ENCODE measurements around the gene NLRP1. TPM values are rescaled to one million over a fixed set of nuclear protein-coding genes. Genes with fewer than 3 reads are reported as not detected.
A peak's percentile ranks its signal among the peaks of the same experiment; 100 is the strongest.

Gene NLRP1
- total RNA-seq, 2 donors from 2014 or later, result 11.4 to 16.5 TPM

DNA sequence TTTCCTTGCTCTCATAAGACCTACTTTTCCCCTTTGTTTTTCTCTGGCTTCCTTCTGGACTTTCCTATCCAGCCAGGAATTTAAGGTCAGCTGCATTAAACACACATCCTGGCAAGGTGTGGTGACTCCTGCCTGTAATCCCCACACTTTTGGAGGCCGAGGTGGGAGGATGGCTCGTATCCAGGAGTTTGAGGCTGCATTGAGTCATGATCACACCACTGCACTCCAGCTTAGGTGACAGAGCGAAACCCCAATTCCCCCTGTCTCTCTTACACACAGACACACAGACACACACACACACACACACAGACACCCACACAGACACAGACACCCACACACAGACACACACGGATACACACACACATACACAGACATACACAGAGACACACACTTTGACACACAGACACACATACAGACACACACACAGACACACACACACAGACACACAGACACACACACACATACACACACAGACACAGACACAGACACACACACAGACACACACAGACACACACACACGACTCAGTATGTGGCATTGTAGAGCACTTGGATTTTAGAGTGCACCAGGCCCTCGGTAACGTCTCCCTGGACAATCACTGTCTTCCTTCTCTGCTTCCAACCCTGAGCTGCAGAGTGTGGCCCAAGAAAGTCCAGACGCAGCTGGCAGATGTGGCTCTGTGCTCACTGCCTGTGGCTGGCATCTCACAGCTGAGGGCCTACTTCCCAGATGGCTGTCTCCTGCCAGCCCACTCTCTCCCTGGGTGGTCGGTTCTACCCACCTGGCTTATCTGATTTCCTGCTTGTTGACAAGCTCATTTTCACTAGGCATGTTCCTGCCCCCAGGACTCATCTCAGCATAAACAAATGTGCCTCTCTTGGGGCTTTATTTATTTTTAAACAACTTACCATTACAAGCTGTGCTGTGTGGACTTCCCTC, 39.0 kb downstream of the NLRP1 start:
- H3K4me1 ChIP-seq, result no peaks in the 10 kb centered on the region
- no peak overlapping the region for H3K27ac ChIP-seq
- TF ChIP-seq, protein P1, sequence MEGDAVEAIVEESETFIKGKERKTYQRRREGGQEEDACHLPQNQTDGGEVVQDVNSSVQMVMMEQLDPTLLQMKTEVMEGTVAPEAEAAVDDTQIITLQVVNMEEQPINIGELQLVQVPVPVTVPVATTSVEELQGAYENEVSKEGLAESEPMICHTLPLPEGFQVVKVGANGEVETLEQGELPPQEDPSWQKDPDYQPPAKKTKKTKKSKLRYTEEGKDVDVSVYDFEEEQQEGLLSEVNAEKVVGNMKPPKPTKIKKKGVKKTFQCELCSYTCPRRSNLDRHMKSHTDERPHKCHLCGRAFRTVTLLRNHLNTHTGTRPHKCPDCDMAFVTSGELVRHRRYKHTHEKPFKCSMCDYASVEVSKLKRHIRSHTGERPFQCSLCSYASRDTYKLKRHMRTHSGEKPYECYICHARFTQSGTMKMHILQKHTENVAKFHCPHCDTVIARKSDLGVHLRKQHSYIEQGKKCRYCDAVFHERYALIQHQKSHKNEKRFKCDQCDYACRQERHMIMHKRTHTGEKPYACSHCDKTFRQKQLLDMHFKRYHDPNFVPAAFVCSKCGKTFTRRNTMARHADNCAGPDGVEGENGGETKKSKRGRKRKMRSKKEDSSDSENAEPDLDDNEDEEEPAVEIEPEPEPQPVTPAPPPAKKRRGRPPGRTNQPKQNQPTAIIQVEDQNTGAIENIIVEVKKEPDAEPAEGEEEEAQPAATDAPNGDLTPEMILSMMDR (IDR thresholded peaks at IDR 0.05), result no peak
- H3K27me3 ChIP-seq, result no peaks in the 10 kb centered on the region
- H3K36me3 ChIP-seq, result peaks cover 17% of the 10 kb centered on the region
- H3K9me3 ChIP-seq, result no peaks in the 10 kb centered on the region
- DNase-seq (ENCODE audit: low spot score), result peak; percentile 28
- no peak overlapping the region for H3K4me3 ChIP-seq

DNA sequence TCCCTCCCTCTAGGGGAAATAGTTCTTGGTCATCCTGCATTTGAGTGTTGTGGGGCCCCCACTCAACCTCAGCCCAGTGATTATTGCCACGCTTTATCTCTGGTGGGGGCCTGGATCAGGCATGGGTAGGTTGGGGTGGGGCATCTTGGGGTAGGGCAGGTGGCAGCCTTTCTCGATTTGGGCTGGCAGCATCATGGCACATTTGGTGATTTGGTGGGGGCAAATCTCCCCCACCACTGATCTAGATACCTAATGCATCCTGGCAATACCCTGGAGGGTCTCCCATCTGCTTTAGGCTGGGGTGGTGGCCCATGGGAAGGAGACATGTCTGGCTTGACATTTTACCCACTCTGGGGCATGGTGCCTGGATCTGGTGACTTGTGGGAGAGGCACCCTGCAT, 40.2 kb downstream of the NLRP1 start:
- Histone ChIP-seq H3K27ac (no peak overlapping the region), H3K9me3 (no peaks in the 10 kb centered on the region), H3K36me3 (peaks cover 19% of the 10 kb centered on the region), H3K4me3 (no peak overlapping the region), H3K27me3 (no peaks in the 10 kb centered on the region), H3K4me1 (no peaks in the 10 kb centered on the region)
- no peak for DNase-seq (ENCODE audit: low spot score)
- TF ChIP-seq, protein P1 (IDR thresholded peaks at IDR 0.05), result no peak

DNA sequence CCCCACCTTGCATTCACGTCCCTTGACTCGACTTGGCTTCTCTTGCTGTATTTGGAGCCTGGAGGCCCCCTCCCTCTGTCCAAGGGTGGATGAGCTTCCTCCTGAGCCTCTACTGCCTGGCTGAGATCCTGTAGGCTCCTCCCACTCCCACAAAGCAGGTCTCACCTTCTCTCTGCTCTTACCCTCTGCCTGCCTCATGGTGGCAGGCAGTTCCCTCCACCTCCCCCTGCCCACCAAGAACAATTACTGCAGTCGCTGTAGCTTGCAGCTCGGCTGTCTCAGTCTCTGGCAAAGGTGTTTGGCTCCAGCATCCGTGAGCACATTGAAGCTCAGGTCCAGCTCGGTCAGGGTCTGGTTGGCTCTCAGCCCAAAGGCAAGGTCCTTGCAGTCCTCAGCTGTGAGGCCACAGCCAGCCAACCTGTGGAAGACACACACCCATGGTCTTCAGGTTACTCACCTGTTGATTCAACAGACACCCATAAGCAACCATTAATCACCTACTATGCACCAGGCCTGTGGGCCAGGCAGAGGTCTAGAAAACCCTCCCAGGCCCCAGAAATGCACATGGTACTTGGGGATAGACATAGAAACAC, 42.6 kb downstream of the NLRP1 start:
- Histone ChIP-seq H3K4me1 (no peaks in the 10 kb centered on the region), H3K27ac (no peak overlapping the region), H3K4me3 (no peak overlapping the region), H3K36me3 (peaks cover 14% of the 10 kb centered on the region), H3K27me3 (no peaks in the 10 kb centered on the region), H3K9me3 (no peaks in the 10 kb centered on the region)
- TF ChIP-seq, protein P1 (IDR thresholded peaks at IDR 0.05), result no peak
- DNase-seq (ENCODE audit: low spot score), result no peak

DNA sequence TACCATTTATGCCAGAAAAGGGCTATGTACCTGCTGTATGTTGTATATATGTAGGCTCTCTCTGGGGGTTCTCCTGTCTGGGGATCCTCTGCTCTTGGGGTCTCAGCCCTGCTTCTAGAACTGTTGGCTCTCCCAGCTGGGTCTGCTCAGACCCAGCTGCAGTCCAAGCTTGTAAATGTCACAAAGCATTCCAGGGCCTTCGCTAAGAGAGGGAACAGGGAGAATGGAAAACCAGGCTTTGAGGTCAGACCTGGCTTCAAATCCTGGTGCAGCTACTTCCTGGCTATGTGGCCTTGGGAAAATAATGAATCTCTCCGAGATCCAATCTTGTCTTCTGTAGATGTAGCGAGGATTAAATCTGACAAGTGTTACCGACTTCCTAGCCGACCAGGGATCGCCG, 44.0 kb downstream of the NLRP1 start:
- TF ChIP-seq, protein P1 (IDR thresholded peaks at IDR 0.05), result no peak
- Histone ChIP-seq H3K27ac (no peak overlapping the region), H3K36me3 (peaks cover 14% of the 10 kb centered on the region), H3K4me3 (no peak overlapping the region), H3K27me3 (no peaks in the 10 kb centered on the region), H3K9me3 (no peaks in the 10 kb centered on the region), H3K4me1 (no peaks in the 10 kb centered on the region)
- DNase-seq (ENCODE audit: low spot score), result no peak

DNA sequence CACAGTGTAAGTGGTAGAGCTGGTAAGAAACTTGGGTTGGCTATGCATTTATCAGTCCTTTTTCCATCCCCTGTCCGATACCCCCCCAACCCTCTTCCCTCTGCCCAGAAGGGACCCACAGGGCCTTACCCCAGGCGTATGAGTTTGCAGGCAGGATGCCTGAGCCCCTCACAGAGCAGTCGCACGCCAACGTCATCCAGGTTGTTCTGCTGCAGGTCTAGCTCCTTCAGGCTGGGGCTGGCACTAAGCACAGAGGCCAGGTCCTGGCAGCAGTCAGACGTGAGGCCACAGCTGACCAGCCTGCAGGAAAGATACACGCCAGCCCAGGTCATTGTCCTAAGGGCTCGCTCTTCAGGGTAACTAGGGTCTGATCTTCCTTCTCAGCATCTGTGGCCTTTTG, 45.0 kb downstream of the NLRP1 start:
- no peaks in the 10 kb centered on the region for H3K27me3 ChIP-seq
- H3K4me3 ChIP-seq, result no peak overlapping the region
- TF ChIP-seq, protein P1 (IDR thresholded peaks at IDR 0.05), result no peak
- H3K9me3 ChIP-seq, result no peaks in the 10 kb centered on the region
- no peak overlapping the region for H3K27ac ChIP-seq
- DNase-seq (ENCODE audit: low spot score), result no peak
- H3K4me1 ChIP-seq, result no peaks in the 10 kb centered on the region
- peaks cover 14% of the 10 kb centered on the region for H3K36me3 ChIP-seq

All from right atrium auricular region (tissue), 2 donors.